ENCODE measurements around the gene SRRM2.

Gene SRRM2

GRCh38 chr16:2741168-2741567 lies 11.3 kb upstream of the SRRM2 start:
- no peak for DNase-seq

- DNase-seq: no peak
Measured at GRCh38 chr16:2742323-2743006, 10.0 kb upstream of the SRRM2 start.

GRCh38 chr16:2743007-2743810 lies 9.2 kb upstream of the SRRM2 start:
- DNase-seq: no peak

GRCh38 chr16:2744711-2745110 lies 7.7 kb upstream of the SRRM2 start:
- DNase-seq: no peak

- DNase-seq: no peak
Measured at GRCh38 chr16:2745116-2745890, 7.1 kb upstream of the SRRM2 start.

- DNase-seq: no peak
Measured at GRCh38 chr16:2745961-2746360, 6.5 kb upstream of the SRRM2 start.

- DNase-seq: no peak
Measured at GRCh38 chr16:2748757-2749455, 3.5 kb upstream of the SRRM2 start.

GRCh38 chr16:2749476-2749875 lies 3.0 kb upstream of the SRRM2 start:
- no peak for DNase-seq

- no peak for DNase-seq
Measured at GRCh38 chr16:2749936-2750335, 2.5 kb upstream of the SRRM2 start.

- no peak for DNase-seq
Measured at GRCh38 chr16:2751577-2752034, 832 bp upstream of the SRRM2 start.

GRCh38 chr16:2752850-2753732 lies 653 bp downstream of the SRRM2 start:
- no peak for DNase-seq

GRCh38 chr16:2753733-2754020 lies 1.2 kb downstream of the SRRM2 start:
- no peak for DNase-seq

GRCh38 chr16:2755158-2755557 lies 2.7 kb downstream of the SRRM2 start:
- DNase-seq: no peak

GRCh38 chr16:2756288-2757015 lies 4.0 kb downstream of the SRRM2 start:
- DNase-seq: no peak

- no peak for DNase-seq
Measured at GRCh38 chr16:2757344-2757743, 4.9 kb downstream of the SRRM2 start.

GRCh38 chr16:2761472-2761871 lies 9.0 kb downstream of the SRRM2 start:
- DNase-seq: no peak

GRCh38 chr16:2761886-2762583 lies 9.6 kb downstream of the SRRM2 start:
- no peak for DNase-seq

GRCh38 chr16:2762711-2763110 lies 10.3 kb downstream of the SRRM2 start:
- DNase-seq: no peak

GRCh38 chr16:2763173-2763572 lies 10.7 kb downstream of the SRRM2 start:
- no peak for DNase-seq

- DNase-seq: no peak
Measured at GRCh38 chr16:2764718-2765117, 12.3 kb downstream of the SRRM2 start.
